ENCODE measurements around the gene MIPOL1.

MIPOL1 gene

DNA sequence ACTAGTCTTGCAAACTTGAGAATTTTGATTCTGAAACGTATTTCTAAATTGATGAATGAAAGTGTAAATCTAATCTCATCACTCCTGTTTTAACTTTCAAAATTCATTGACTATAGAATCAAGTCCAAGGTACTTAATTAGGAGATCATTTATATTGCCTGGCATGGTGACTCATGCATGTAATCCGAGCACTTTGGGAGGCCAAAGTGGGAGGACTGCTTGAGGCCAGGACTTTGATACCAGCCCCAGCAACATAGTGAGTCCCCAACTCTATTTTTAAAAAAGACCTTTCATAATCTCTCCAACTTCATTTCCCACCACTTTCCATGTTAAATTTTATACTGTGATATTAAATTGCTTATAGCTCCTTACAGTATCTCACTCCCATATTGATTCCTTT lies 3.0 kb upstream of the MIPOL1 start:
- Histone ChIP-seq H3K9me3 (ENCODE audit: low read length) (no peaks in the 10 kb centered on the region), H3K4me1 (ENCODE audit: insufficient read depth, low read length, severe bottlenecking) (no peaks in the 10 kb centered on the region), H3K36me3 (ENCODE audit: insufficient read depth, low read length) (no peaks in the 10 kb centered on the region), H3F3A (ENCODE audit: insufficient read depth, low read length) (no peaks in the 10 kb centered on the region), H3K4me3 (ENCODE audit: low read depth, low read length, poor library complexity, severe bottlenecking) (no peak overlapping the region), H3K9ac (ENCODE audit: low read length) (no peak overlapping the region), H3K27me3 (ENCODE audit: insufficient read depth, low read length) (no peaks in the 10 kb centered on the region), H4K20me1 (ENCODE audit: insufficient read depth, low read length) (no peaks in the 10 kb centered on the region), H2AFZ (ENCODE audit: low read length) (no peak overlapping the region), H3K9me2 (ENCODE audit: low read depth, low read length) (no peaks in the 10 kb centered on the region), H3K4me2 (ENCODE audit: low read length) (no peak overlapping the region), H3K79me2 (ENCODE audit: insufficient read depth, low read length) (no peaks in the 10 kb centered on the region), H3K27ac (ENCODE audit: low read depth, low read length, poor library complexity, severe bottlenecking) (no peak overlapping the region)
- TF ChIP-seq, protein P1, sequence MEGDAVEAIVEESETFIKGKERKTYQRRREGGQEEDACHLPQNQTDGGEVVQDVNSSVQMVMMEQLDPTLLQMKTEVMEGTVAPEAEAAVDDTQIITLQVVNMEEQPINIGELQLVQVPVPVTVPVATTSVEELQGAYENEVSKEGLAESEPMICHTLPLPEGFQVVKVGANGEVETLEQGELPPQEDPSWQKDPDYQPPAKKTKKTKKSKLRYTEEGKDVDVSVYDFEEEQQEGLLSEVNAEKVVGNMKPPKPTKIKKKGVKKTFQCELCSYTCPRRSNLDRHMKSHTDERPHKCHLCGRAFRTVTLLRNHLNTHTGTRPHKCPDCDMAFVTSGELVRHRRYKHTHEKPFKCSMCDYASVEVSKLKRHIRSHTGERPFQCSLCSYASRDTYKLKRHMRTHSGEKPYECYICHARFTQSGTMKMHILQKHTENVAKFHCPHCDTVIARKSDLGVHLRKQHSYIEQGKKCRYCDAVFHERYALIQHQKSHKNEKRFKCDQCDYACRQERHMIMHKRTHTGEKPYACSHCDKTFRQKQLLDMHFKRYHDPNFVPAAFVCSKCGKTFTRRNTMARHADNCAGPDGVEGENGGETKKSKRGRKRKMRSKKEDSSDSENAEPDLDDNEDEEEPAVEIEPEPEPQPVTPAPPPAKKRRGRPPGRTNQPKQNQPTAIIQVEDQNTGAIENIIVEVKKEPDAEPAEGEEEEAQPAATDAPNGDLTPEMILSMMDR (IDR thresholded peaks at IDR 0.05; ENCODE audit: low read length): no peak
- no peak for TF ChIP-seq EZH2 (IDR thresholded peaks at IDR 0.05; ENCODE audit: borderline replicate concordance, low read length)

DNA sequence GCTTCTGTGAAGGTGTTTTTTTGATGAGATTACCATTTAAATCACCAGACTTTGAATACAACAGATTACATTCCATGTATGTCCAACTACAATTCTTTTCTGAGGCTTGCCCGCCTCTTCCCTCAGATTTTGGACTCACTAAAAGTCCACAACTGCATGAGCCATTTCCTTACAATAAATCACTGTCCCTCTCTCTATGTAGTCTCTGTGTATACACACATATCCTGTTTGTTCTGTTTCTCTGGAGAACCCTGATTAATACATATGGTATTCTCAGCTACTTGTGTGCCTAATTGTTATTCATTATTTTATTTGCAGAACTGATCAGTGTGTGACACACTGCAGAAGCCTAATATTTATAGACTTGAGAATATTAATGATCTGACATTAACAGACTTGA lies 2.4 kb upstream of the MIPOL1 start:
- Histone ChIP-seq H3K79me2 (ENCODE audit: insufficient read depth, low read length) (no peaks in the 10 kb centered on the region), H3K27ac (ENCODE audit: low read depth, low read length, poor library complexity, severe bottlenecking) (no peak overlapping the region), H3K36me3 (ENCODE audit: insufficient read depth, low read length) (no peaks in the 10 kb centered on the region), H3K4me3 (ENCODE audit: low read depth, low read length, poor library complexity, severe bottlenecking) (no peak overlapping the region), H2AFZ (ENCODE audit: low read length) (no peak overlapping the region), H3K4me2 (ENCODE audit: low read length) (no peak overlapping the region), H3K9me2 (ENCODE audit: low read depth, low read length) (no peaks in the 10 kb centered on the region), H4K20me1 (ENCODE audit: insufficient read depth, low read length) (no peaks in the 10 kb centered on the region), H3F3A (ENCODE audit: insufficient read depth, low read length) (no peaks in the 10 kb centered on the region), H3K9ac (ENCODE audit: low read length) (no peak overlapping the region), H3K4me1 (ENCODE audit: insufficient read depth, low read length, severe bottlenecking) (no peaks in the 10 kb centered on the region), H3K27me3 (ENCODE audit: insufficient read depth, low read length) (no peaks in the 10 kb centered on the region), H3K9me3 (ENCODE audit: low read length) (no peaks in the 10 kb centered on the region)
- TF ChIP-seq, protein P1 (IDR thresholded peaks at IDR 0.05; ENCODE audit: low read length): no peak
- TF ChIP-seq EZH2 (IDR thresholded peaks at IDR 0.05; ENCODE audit: borderline replicate concordance, low read length): no peak

DNA sequence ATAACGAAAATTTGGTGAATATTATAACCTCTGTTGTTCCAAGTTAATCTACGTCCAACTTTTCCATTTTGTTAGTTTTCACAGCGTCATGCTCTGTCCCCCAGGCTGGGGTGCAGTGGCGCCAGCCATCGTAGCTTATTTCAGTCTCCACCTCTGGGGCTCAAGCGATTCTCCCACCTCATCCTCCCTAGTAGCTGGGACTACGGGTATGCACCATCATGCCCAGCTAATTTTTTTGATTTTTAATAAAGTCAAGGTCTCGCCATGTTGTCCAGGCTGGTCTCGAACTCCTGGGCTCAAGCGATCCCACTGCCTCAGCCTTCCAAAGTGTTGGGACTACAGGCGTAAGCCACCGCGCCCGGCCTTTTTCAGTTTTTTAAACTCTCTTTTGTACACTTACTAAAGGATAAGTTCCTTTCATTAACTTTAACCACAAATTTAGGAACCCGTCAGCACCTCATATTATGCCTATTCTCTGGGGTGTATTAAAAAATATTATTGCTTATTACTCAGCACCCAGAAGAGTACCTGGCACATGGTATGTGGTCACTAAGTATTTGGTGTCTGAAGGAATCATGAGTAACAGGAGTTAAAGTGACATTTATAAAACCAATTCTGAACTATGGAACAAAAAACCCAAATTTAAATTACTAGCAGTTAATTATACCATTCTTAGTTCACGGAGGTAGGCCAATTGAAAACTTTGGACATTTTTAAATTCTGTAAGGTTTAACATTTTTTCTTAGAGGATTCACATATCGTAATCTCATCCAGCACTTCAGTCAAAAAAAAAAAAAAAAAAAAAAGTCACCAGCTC lies 925 bp upstream of the MIPOL1 start:
- H3K4me2 ChIP-seq (ENCODE audit: low read length): no peak overlapping the region
- H3K27me3 ChIP-seq (ENCODE audit: insufficient read depth, low read length): no peaks in the 10 kb centered on the region
- H3K4me1 ChIP-seq (ENCODE audit: insufficient read depth, low read length, severe bottlenecking): no peaks in the 10 kb centered on the region

More for the DNA sequence above, 925 bp upstream of the MIPOL1 start:
- H3K36me3 ChIP-seq (ENCODE audit: insufficient read depth, low read length): no peaks in the 10 kb centered on the region
- no peaks in the 10 kb centered on the region for H3F3A ChIP-seq (ENCODE audit: insufficient read depth, low read length)
- no peak overlapping the region for H3K4me3 ChIP-seq (ENCODE audit: low read depth, low read length, poor library complexity, severe bottlenecking)
- H3K9ac ChIP-seq (ENCODE audit: low read length): no peak overlapping the region
- TF ChIP-seq, protein P1 (IDR thresholded peaks at IDR 0.05; ENCODE audit: low read length): no peak
- TF ChIP-seq EZH2 (IDR thresholded peaks at IDR 0.05; ENCODE audit: borderline replicate concordance, low read length): no peak
- no peak overlapping the region for H3K27ac ChIP-seq (ENCODE audit: low read depth, low read length, poor library complexity, severe bottlenecking)
- no peak overlapping the region for H2AFZ ChIP-seq (ENCODE audit: low read length)
- no peaks in the 10 kb centered on the region for H4K20me1 ChIP-seq (ENCODE audit: insufficient read depth, low read length)
- H3K9me2 ChIP-seq (ENCODE audit: low read depth, low read length): no peaks in the 10 kb centered on the region
- no peaks in the 10 kb centered on the region for H3K79me2 ChIP-seq (ENCODE audit: insufficient read depth, low read length)
- H3K9me3 ChIP-seq (ENCODE audit: low read length): no peaks in the 10 kb centered on the region
